H1 (cell line): ENCODE data around the gene TRIM65. TPM values are rescaled to one million over a fixed set of nuclear protein-coding genes. Genes with fewer than 3 reads are reported as not detected.

Source experiments
- CTCF ChIA-PET: fragments of 300-600 bp; sonication (Branson Sonifier 250); formaldehyde crosslinking; loops from one replicate; lab custom pipeline; 2021; ENCODE audit not compliant: partially characterized antibody; lab: Charles Lee
- POLR2A ChIA-PET: fragments of 300-600 bp; sonication (Branson Sonifier 250); formaldehyde crosslinking; loops from one replicate; lab custom pipeline; 2021; ENCODE audit warnings: inconsistent platforms; ENCODE audit not compliant: partially characterized antibody; lab: Charles Lee
- DNase-seq, 2 experiments: peaks; one replicate each; pipeline versions ENCODE4 v3.0.0 to v3.0.0-alpha.2; 2010 to 2022; ENCODE audit warnings: low spot score in 2 of 2, low read depth in 1 of 2, mixed read lengths in 1 of 2
- FAIRE-seq: peaks from 2 replicates; lab custom pipeline; 2011; peaks lifted over from hg19 to GRCh38; lab: Jason Lieb, UNC
- H2AFZ ChIP-seq: 2 replicates; pipeline ENCODE4 v1.8.1; 2012; ENCODE audit warnings: low read length, inconsistent platforms
- H2AK5ac ChIP-seq: 2 replicates; pipeline ENCODE4 v1.6.1; 2013; ENCODE audit warnings: low read depth, low read length
- H2BK120ac ChIP-seq: replicated peaks from 2 replicates; pipeline ENCODE3; 2013; ENCODE audit warnings: low read depth, low read length, inconsistent platforms
- H2BK12ac ChIP-seq: 2 replicates; pipeline ENCODE4 v1.6.1; 2013; ENCODE audit warnings: low read depth, low read length
- H2BK15ac ChIP-seq: 2 replicates; pipeline ENCODE4 v1.6.1; 2013; ENCODE audit warnings: low read length
- H2BK20ac ChIP-seq: 2 replicates; pipeline ENCODE4 v1.6.1; 2013; ENCODE audit warnings: low read length
- H2BK5ac ChIP-seq: 2 replicates; pipeline ENCODE4 v1.6.1; 2013; ENCODE audit warnings: low read depth, low read length
- H3K14ac ChIP-seq: 2 replicates; pipeline ENCODE4 v1.6.1; 2013; ENCODE audit warnings: inconsistent platforms; ENCODE audit not compliant: insufficient read length
- H3K18ac ChIP-seq: 2 replicates; pipeline ENCODE4 v1.6.1; 2013; ENCODE audit warnings: low read length; ENCODE audit errors: extremely low read depth
- H3K23ac ChIP-seq: 2 replicates; pipeline ENCODE4 v1.6.1; 2013; ENCODE audit warnings: inconsistent platforms; ENCODE audit not compliant: insufficient read length
- H3K23me2 ChIP-seq: 2 replicates; pipeline ENCODE4 v1.6.1; 2013; ENCODE audit warnings: low read depth, low read length
- H3K27ac ChIP-seq: 2 replicates; pipeline ENCODE4 v1.6.1; 2011; ENCODE audit warnings: low read depth, low read length, inconsistent platforms
- H3K27me3 ChIP-seq, 4 experiments: replicated peaks in 1 of 4; 1 replicate in 1 of 4; 2 replicates in 3 of 4; pipeline versions ENCODE4 v1.6.1 to v1.8.1; 2011 to 2013; ENCODE audit warnings: low read length in 3 of 4, mild to moderate bottlenecking in 3 of 4, inconsistent platforms in 2 of 4, mixed read lengths in 2 of 4, moderate library complexity in 1 of 4; ENCODE audit not compliant: control insufficient read depth in 3 of 4, insufficient read depth in 3 of 4; ENCODE audit errors: extremely low read depth in 1 of 4
- H3K36me3 ChIP-seq, 4 experiments: 2 replicates each; pipeline versions ENCODE4 v1.6.1 to v1.8.1; 2011 to 2013; ENCODE audit warnings: mild to moderate bottlenecking in 4 of 4, low read length in 3 of 4, moderate library complexity in 2 of 4, control low read depth in 1 of 4, inconsistent platforms in 1 of 4; ENCODE audit not compliant: insufficient read depth in 4 of 4, control insufficient read depth in 2 of 4
- H3K4ac ChIP-seq: replicated peaks from 2 replicates; pipeline ENCODE3; 2013; ENCODE audit warnings: low read length, low read depth, mixed read lengths, inconsistent platforms; ENCODE audit not compliant: insufficient read length
- H3K4me1 ChIP-seq, 4 experiments: replicated peaks in 1 of 4; 1 replicate in 1 of 4; 2 replicates in 3 of 4; pipeline versions ENCODE4 v1.6.1 to v1.8.1; 2011 to 2013; ENCODE audit warnings: low read length in 3 of 4, inconsistent platforms in 2 of 4, mixed read lengths in 1 of 4; ENCODE audit not compliant: insufficient read depth in 4 of 4, control insufficient read depth in 3 of 4
- H3K4me2 ChIP-seq, 2 experiments: 2 replicates each; pipeline versions ENCODE4 v1.6.1 to v1.8.1; 2011 to 2013; ENCODE audit warnings: low read depth in 2 of 2, low read length in 2 of 2, control low read depth in 1 of 2, inconsistent platforms in 1 of 2, mild to moderate bottlenecking in 1 of 2; ENCODE audit not compliant: insufficient read depth in 1 of 2
- H3K4me3 ChIP-seq, 4 experiments: fragments of 200-600, 300-600 bp in 1 of 4; sonication (generic), shearing (Covaris generic), sonication (Bioruptor Twin) in 1 of 4; 2 replicates each; pipeline versions ENCODE4 v1.5.1 to v1.8.1; 2011 to 2016; ENCODE audit warnings: low read length in 4 of 4, low read depth in 3 of 4, control low read depth in 2 of 4, inconsistent platforms in 2 of 4, mild to moderate bottlenecking in 2 of 4, mixed read lengths in 1 of 4, moderate library complexity in 1 of 4; ENCODE audit not compliant: insufficient read depth in 2 of 4; ENCODE audit errors: extremely low read depth in 1 of 4
- H3K56ac ChIP-seq: replicated peaks from 2 replicates; pipeline ENCODE3; 2013; ENCODE audit warnings: low read depth, mild to moderate bottlenecking, mixed read lengths, low read length, inconsistent platforms; ENCODE audit not compliant: insufficient read length
- H3K79me1 ChIP-seq: 2 replicates; pipeline ENCODE4 v1.6.1; 2013; ENCODE audit warnings: low read depth, low read length, control low read depth
- H3K79me2 ChIP-seq, 2 experiments: 2 replicates each; pipeline versions ENCODE4 v1.6.1 to v1.8.1; 2012 to 2013; ENCODE audit warnings: low read length in 2 of 2, mild to moderate bottlenecking in 2 of 2, inconsistent platforms in 1 of 2; ENCODE audit not compliant: insufficient read depth in 2 of 2, control insufficient read depth in 1 of 2
- H3K9ac ChIP-seq, 4 experiments: replicated peaks in 1 of 4; 1 replicate in 1 of 4; 2 replicates in 3 of 4; pipeline versions ENCODE4 v1.6.1 to v1.8.1; 2011 to 2013; ENCODE audit warnings: low read depth in 3 of 4, low read length in 3 of 4, control low read depth in 2 of 4, mild to moderate bottlenecking in 2 of 4, moderate library complexity in 2 of 4, inconsistent platforms in 1 of 4; ENCODE audit errors: extremely low read depth in 1 of 4
- H3K9me3 ChIP-seq, 2 experiments: 2 replicates each; pipeline versions ENCODE4 v1.6.1 to v1.8.1; 2012 to 2013; ENCODE audit warnings: mild to moderate bottlenecking in 2 of 2, moderate library complexity in 2 of 2, control low read depth in 1 of 2, inconsistent platforms in 1 of 2, low read depth in 1 of 2, low read length in 1 of 2, mixed read lengths in 1 of 2; ENCODE audit not compliant: insufficient read depth in 2 of 2
- H4K20me1 ChIP-seq, 2 experiments: replicated peaks in 1 of 2; 2 replicates each; pipeline versions ENCODE3 to v1.8.1; 2011 to 2013; ENCODE audit warnings: inconsistent platforms in 2 of 2, low read length in 2 of 2, mild to moderate bottlenecking in 1 of 2; ENCODE audit not compliant: insufficient read depth in 2 of 2, control insufficient read depth in 1 of 2
- H4K5ac ChIP-seq: 2 replicates; pipeline ENCODE4 v1.6.1; 2013; ENCODE audit warnings: low read length, low read depth, mixed read lengths, inconsistent platforms; ENCODE audit not compliant: insufficient read length
- H4K8ac ChIP-seq: 2 replicates; pipeline ENCODE4 v1.8.0; 2013; ENCODE audit warnings: mild to moderate bottlenecking, moderate library complexity, low read length, inconsistent platforms; ENCODE audit not compliant: insufficient read depth; ENCODE audit errors: extremely low read depth
- H4K91ac ChIP-seq: replicated peaks from 2 replicates; pipeline ENCODE3; 2013; ENCODE audit warnings: low read length, mixed read lengths, inconsistent platforms; ENCODE audit not compliant: insufficient read length
- PHF8 ChIP-seq: fragments of 200-600 bp; sonication (generic); conservative IDR thresholded peaks from 2 replicates; pipeline ENCODE4 v1.7.1; 2012; ENCODE audit warnings: low read depth, mild to moderate bottlenecking, inconsistent platforms, low read length, moderate library complexity
- RAD21 ChIP-seq, 2 experiments: IDR thresholded peaks in 1 of 2; conservative IDR thresholded peaks in 1 of 2; 2 replicates each; pipeline ENCODE4 v1.6.1; 2011; ENCODE audit warnings: low read depth in 2 of 2, low read length in 2 of 2, improper control_type of control experiment in 1 of 2, inconsistent platforms in 1 of 2, mild to moderate bottlenecking in 1 of 2, moderate library complexity in 1 of 2
- WGBS, 2 experiments: shearing (Covaris generic) in 1 of 2; methylation state at CpG; one replicate each; pipeline versions ENCODE4 v1.1.6 to v1.1.7; 2013 to 2015; ENCODE audit warnings: low lambda C conversion rate in 2 of 2, mixed read lengths in 2 of 2, inconsistent platforms in 1 of 2, low coverage in 1 of 2, missing lambda C conversion rate in 1 of 2; ENCODE audit not compliant: insufficient replicate concordance in 2 of 2, insufficient coverage in 1 of 2, insufficient read length in 1 of 2; ENCODE audit errors: extremely low coverage in 1 of 2, missing lambda C conversion rate in 1 of 2; 5-methylcytosine and 5-hydroxymethylcytosine counted together
- polyA plus RNA-seq, 7 experiments: library from polyadenylated mRNA; depleted of rRNA in 3 of 7; stranded (reverse) in 5 of 7; unstranded in 2 of 7; fragments of >200 nt in 5 of 7; fragments of 200-250 nt in 2 of 7; gene quantifications; 1 replicate in 5 of 7; 2 replicates in 1 of 7; 4 replicates in 1 of 7; pipeline versions ENCODE4 v1.2.1 to v1.2.3, GENCODE V29; 2011 to 2013; ENCODE audit warnings: missing spikeins in 2 of 7, mixed read lengths in 2 of 7
- total RNA-seq: library from RNA; stranded (reverse); fragmentation: NEBNext Ultra II Directional; extraction: Animal tissue kit (Norgen Biotek cat#: 25700); gene quantifications from 2 replicates; pipeline ENCODE4 v1.2.1, GENCODE V29; 2021

Gene TRIM65
- total and polyA plus RNA-seq, 2 of the 8 experiments (the other 6 are each of a cell fraction or from before 2014, with no cell fraction given): 21.2 to 48.6 TPM

DNA sequence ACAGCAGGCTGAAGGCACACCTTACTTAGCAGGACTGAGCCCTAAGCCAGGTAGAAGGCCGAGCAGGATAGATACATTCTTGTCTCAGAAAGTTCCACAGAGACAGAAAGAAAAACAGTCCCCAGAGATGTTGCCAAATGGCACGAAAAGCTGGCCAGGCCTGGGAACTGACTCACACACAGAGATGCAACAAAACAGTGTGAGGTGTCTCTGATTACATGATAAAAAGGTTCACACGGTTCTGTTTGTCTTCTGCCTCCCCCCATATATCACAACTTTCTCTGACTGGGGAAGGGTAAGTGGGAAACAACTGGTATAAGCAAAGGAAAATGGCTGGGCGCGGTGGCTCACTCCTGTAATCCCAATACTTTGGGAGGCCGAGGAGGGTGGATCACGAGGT, 43.3 kb downstream of the TRIM65 start:
- Histone ChIP-seq H2BK120ac (no peak overlapping the region), H3K36me3 (peaks cover 5 to 18% (median 10%) of the 10 kb centered on the region in 4 experiments; a peak in 7 of 8 replicates), H3K4me3 (no peak overlapping the region), H3K27me3 (no peaks in the 10 kb centered on the region), H2BK5ac (no peak overlapping the region), H2BK20ac (no peak overlapping the region), H3K27ac (no peak overlapping the region), H2BK12ac (no peak overlapping the region), H3K23me2 (peaks cover 6% of the 10 kb centered on the region), H3K4me1 (peaks cover 0 to 7% (median 2%) of the 10 kb centered on the region in 4 experiments; a peak in 4 of 7 replicates), H4K20me1 (no peaks in the 10 kb centered on the region), H3K23ac (no peak overlapping the region), H3K56ac (no peak overlapping the region), H4K8ac (no peak overlapping the region), H2AK5ac (no peak overlapping the region), H3K14ac (no peak overlapping the region), H3K4ac (no peak overlapping the region), H2AFZ (no peak overlapping the region), H4K5ac (no peak overlapping the region), H3K79me2 (peaks cover 3 to 9% of the 10 kb centered on the region in 2 experiments; a peak in 3 of 4 replicates), H3K9ac (peak overlapping the region in 1 of 4 experiments; percentile 25; a peak in 2 of 7 replicates), H3K4me2 (no peak overlapping the region; a peak in 1 of 4 replicates), H3K9me3 (no peaks in the 10 kb centered on the region), H3K18ac (no peak overlapping the region), H2BK15ac (no peak overlapping the region), H3K79me1 (peaks cover 10% of the 10 kb centered on the region; the same call in 1 of the 2 replicates), H4K91ac (no peak overlapping the region)
- POLR2A ChIA-PET: interaction anchor here (1.2 to 4.7 kb wide), 6 partner anchors 18 to 77 kb away, joined by 3 to 21 read pairs (median 5); partner anchors contain the start of genes TRIM47 and TRIM65
- FAIRE-seq (no peak), DNase-seq (no peak)
- CTCF ChIA-PET: interaction anchor here (0.9 to 27.2 kb wide), 7 partner anchors 6 to 88 kb away, joined by 3 to 563 read pairs (median 3); partner anchors contain the start of genes GALK1 and UNC13D
- 91% methylated on average over 7 of the region's 7 CpGs; no CpG with 5 or more reads in 1 of the 2 experiments for WGBS, 2 experiments
- TF ChIP-seq PHF8: no peak
- TF ChIP-seq RAD21 (IDR thresholded peaks at IDR 0.05 in 1 of 2, conservative IDR thresholded peaks at IDR 0.05 in 1 of 2; ENCODE audit: low read depth in 2 of 2, low read length in 2 of 2): no peak
